BJ (cell line): ENCODE results near the gene TAF6. TPM values are rescaled to one million over a fixed set of nuclear protein-coding genes. Genes with fewer than 3 reads are reported as not detected.
A peak's percentile ranks its signal among the peaks of the same experiment; 100 is the strongest.

Experiments used
- CTCF ChIA-PET: fragments of 350-600 bp; formaldehyde crosslinking; extraction: SDS; loops from one replicate; lab custom pipeline; 2021; ENCODE audit warnings: antibody characterized with exemption, inconsistent platforms; lab: Yijun Ruan, JAX
- POLR2A ChIA-PET: fragments of 300-600 bp; sonication (Branson Sonifier 250); formaldehyde crosslinking; extraction: SDS; loops from one replicate; lab custom pipeline; 2021; ENCODE audit warnings: antibody characterized with exemption; lab: Charles Lee
- DNase-seq: peaks from one replicate; pipeline ENCODE4 v3.0.0-alpha.2; 2011; ENCODE audit warnings: low read depth
- H3K27me3 ChIP-seq: 2 replicates; pipeline ENCODE4 v1.6.0; 2011; ENCODE audit warnings: low read length; ENCODE audit not compliant: control insufficient read depth, insufficient read depth
- H3K36me3 ChIP-seq: 2 replicates; pipeline ENCODE4 v1.5.1; 2011; ENCODE audit warnings: low read length; ENCODE audit not compliant: control insufficient read depth, insufficient read depth
- H3K4me3 ChIP-seq: 2 replicates; pipeline ENCODE4 v1.5.1; 2011; ENCODE audit warnings: low read depth, mild to moderate bottlenecking, control low read depth, low read length
- CTCF ChIP-seq: IDR thresholded peaks from 2 replicates; pipeline ENCODE4 v1.5.1; 2011; ENCODE audit warnings: low read depth, mild to moderate bottlenecking, control low read depth, inconsistent platforms, low read length, moderate library complexity; ENCODE audit not compliant: insufficient read depth
- polyA plus RNA-seq: library from polyadenylated mRNA; depleted of rRNA; stranded (reverse); fragments of >200 nt; gene quantifications from 2 replicates; pipeline ENCODE4 v1.2.3, GENCODE V29; 2011

Gene TAF6
- polyA plus RNA-seq, 1 experiment, result 39.5 TPM

- Histone ChIP-seq H3K27me3 (no peaks in the 10 kb centered on the region), H3K4me3 (no peak overlapping the region), H3K36me3 (peaks cover 37% of the 10 kb centered on the region)
- no peak for TF ChIP-seq CTCF
- POLR2A ChIA-PET, result no interaction called here
- CTCF ChIA-PET, result interaction anchor here (0.8 to 1.7 kb wide), 2 partner anchors 10 to 44 kb away, joined by 3 to 6 read pairs; partner anchors contain the start of genes AP4M1 and MCM7
- no peak for DNase-seq
These were observed 7.2 kb downstream of the TAF6 start for GRCh38 chr7:100111914-100112313.

GRCh38 chr7:100111156-100111555 is 8.0 kb downstream of the TAF6 start:
- Histone ChIP-seq H3K4me3 (no peak overlapping the region), H3K36me3 (peaks cover 41% of the 10 kb centered on the region), H3K27me3 (no peaks in the 10 kb centered on the region)
- DNase-seq, result no peak
- ChIA-PET POLR2A (no interaction called here), CTCF (interaction anchor here (1.7 kb wide), 1 partner anchor 9 kb away, joined by 6 read pairs; the partner anchor contains the start of genes AP4M1 and MCM7)
- TF ChIP-seq CTCF, result no peak

GRCh38 chr7:100109521-100110163 is 9.5 kb downstream of the TAF6 start:
- DNase-seq, result no peak
- 0 out of 2 replicates have a peak, but pooled peaks have one; percentile 5 for TF ChIP-seq CTCF
- Histone ChIP-seq H3K27me3 (no peaks in the 10 kb centered on the region), H3K4me3 (no peak overlapping the region), H3K36me3 (peaks cover 44% of the 10 kb centered on the region)
- CTCF ChIA-PET, result interaction anchor here (0.6 kb wide), 1 partner anchor 17 kb away, joined by 3 read pairs; the partner anchor contains the start of gene MBLAC1
- POLR2A ChIA-PET, result interaction anchor here (0.6 kb wide), 1 partner anchor 88 kb away, joined by 7 read pairs; no protein-coding TSS in a partner anchor

- Histone ChIP-seq H3K36me3 (peaks cover 38% of the 10 kb centered on the region), H3K27me3 (no peaks in the 10 kb centered on the region), H3K4me3 (no peak overlapping the region)
- TF ChIP-seq CTCF, result no peak
- ChIA-PET POLR2A (no interaction called here), CTCF (no interaction called here)
- no peak for DNase-seq
These were observed 11.3 kb downstream of the TAF6 start for GRCh38 chr7:100107890-100108289.

GRCh38 chr7:100107125-100107737 is 11.9 kb downstream of the TAF6 start:
- H3K4me3 ChIP-seq, result no peak overlapping the region
- no peak for DNase-seq
- ChIA-PET CTCF (no interaction called here), POLR2A (no interaction called here)
- H3K27me3 ChIP-seq, result no peaks in the 10 kb centered on the region
- no peak for TF ChIP-seq CTCF
- H3K36me3 ChIP-seq, result peaks cover 33% of the 10 kb centered on the region
